Stimulated activated CD8-positive, alpha-beta memory T cell treated with anti-CD3 and anti-CD28 coated beads, Interleukin-12 subunit alpha, Interleukin-12 subunit beta, amount 100 ng/mL, for 24 hours (primary cell): Measurements from ENCODE around the gene CTDSP2.
"Not testable (repeated sequence)": the region's sequence is repeated elsewhere in the genome, so short reads cannot be mapped to it uniquely, and the experiment has no call there.

Experiments used
- DNase-seq: peaks from one replicate; pipeline ENCODE4 v3.0.0-alpha.2; 2020; ENCODE audit errors: extremely low read depth

CTDSP2 gene, protein sequence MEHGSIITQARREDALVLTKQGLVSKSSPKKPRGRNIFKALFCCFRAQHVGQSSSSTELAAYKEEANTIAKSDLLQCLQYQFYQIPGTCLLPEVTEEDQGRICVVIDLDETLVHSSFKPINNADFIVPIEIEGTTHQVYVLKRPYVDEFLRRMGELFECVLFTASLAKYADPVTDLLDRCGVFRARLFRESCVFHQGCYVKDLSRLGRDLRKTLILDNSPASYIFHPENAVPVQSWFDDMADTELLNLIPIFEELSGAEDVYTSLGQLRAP

GRCh38 chr12:57846577-57847319 is at the start of gene CTDSP2:
TSS of gene CTDSP2 (minus strand) at chr12:57846729. CDS start at chr12:57846435, 294 bp downstream.
- peak; percentile 76 for DNase-seq

DNA sequence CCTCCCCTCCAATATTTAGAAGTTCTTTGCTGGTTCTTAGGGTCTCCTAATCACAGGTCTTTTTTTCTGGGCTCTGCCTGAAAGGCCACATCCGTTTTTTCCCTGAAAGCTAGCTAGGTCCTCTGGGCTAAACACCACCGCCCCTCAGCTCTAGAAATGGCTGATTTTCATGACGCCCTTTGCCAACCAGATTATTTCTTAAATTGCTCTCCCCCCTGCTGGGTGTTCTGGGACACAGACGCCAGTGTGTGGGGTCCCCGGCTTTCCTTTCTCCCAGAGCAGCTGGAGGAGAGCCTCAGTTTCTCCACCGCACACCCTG is 49.5 kb upstream of the CTDSP2 start:
- DNase-seq = no peak

DNA sequence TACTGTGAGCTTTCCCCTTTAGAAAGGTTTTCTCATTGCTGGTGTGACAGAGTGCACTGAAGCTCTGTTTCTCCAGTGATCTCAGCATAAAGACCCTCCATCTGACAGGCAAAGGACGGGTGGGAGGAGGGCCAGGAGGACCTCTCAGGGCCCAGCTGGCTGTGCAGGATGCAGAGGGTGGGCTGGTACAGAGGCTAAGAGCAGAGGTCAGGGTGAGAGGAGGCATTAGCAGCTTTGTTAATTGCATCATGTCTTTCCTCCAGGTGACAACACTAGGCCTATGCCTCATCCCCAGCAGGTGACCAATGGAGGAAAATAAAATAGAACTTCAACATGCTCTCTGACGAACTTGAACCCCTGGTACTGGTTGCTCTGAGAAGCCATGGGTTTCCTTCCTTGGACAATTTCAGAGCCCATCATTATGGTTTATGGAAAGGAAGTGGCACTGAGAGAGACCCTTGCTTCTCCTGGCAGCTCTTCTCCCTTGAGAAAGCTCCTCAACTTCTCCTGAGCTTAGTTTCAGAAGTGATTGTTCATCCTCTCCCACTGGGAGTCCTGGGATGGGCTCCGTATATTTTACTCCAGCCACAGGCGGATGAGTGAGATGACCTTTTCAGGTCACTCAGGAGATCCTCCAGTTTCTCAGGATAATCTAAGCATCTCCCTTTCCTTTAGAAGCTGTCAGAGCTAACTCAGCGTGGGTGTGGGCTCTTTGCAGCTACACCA is 49.0 kb upstream of the CTDSP2 start:
- DNase-seq = no peak

DNA sequence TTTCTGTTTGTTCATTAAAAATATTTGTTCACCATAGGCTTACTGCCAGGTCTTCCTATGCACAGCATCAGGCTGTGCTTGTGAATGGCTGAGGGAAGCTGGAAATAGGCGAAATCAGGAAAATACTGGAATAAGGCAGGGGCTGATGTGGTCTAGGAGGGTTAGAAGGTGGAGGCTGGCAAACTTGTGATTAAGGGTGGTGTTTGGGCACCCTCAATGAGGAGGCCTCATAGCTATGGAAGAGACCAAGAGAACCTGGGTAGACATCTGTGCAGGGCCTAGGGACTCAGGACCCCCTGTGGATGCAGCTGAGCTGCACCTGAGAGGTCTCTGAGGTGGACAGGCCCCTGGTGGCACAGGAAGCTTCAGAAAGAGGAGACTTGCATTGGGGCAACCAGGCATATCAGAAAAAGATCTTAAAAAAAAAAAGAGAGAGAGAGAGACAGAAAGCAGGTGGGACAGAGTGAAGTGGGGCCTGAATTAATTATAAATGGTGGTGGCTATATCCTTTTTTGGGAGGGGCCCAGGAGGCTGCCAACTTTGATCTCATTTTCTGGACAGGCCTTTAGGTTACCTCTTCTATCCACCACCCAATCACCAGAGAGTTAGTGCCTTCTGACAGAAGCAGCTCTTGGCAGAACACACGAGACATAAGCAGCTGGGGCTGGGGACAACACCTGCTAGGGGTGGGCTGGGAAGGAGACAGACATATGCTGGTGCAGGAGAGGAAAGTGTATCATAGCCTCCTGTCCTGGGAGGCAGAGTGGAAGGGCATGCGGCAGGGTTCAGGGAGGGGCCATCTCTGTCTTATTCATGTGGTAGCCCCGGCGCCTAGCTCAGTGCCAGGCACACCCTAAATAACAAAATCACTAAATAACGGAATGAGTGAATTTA is 48.1 kb upstream of the CTDSP2 start:
- no peak for DNase-seq

- DNase-seq = no peak
These were observed 47.2 kb upstream of the CTDSP2 start for GRCh38 chr12:57893431-57894353.

- DNase-seq = no peak
These were observed 45.9 kb upstream of the CTDSP2 start for GRCh38 chr12:57892232-57892972.

GRCh38 chr12:57891542-57892228 is 45.2 kb upstream of the CTDSP2 start:
- no peak for DNase-seq

DNA sequence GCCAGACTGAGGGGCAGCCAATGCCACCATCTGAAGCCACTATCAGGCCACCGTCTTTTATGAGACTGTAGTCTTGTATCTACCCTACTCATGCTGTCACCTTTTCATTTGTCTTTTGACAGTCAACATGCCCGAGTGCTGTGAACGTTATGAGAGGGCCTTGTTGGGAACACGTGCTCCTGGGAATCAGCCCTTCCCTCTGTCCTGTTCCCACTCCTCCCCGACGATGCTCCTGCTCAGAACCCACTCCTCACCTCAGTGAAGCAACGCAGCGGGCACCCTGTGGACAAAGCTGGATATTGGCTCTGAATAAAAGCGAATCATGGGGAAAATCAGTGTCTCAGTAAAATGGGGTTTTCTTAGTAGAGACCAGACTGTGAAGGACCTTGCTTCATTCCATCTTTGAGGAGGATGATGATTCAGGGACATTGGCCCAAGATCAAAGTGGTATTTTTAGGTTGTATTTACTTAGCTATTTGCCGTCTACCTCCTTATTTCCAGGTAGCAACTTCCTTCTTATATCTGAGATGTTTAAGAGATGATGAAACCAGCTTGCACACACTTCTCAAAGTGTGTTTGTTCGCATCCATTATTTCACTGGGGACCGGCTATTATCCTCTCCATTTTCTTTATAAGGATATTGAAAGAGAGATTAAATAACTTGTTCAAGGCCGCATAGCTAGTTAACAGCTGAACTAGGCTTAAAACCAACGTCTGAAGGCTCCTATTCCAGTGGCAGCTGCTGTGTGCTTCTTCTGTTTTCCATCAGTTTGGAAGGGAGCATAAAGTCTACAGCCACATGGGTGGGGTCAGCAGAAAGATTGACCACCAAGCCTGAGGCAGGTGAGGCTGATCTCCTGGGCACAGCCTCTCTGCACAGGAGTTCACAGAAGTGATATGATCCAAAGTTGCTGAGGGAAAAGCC is 43.9 kb upstream of the CTDSP2 start:
- DNase-seq = no peak

- DNase-seq = no peak
These were observed 43.0 kb upstream of the CTDSP2 start for GRCh38 chr12:57889500-57889989.

GRCh38 chr12:57888409-57889157 is 42.1 kb upstream of the CTDSP2 start:
- no peak for DNase-seq

DNA sequence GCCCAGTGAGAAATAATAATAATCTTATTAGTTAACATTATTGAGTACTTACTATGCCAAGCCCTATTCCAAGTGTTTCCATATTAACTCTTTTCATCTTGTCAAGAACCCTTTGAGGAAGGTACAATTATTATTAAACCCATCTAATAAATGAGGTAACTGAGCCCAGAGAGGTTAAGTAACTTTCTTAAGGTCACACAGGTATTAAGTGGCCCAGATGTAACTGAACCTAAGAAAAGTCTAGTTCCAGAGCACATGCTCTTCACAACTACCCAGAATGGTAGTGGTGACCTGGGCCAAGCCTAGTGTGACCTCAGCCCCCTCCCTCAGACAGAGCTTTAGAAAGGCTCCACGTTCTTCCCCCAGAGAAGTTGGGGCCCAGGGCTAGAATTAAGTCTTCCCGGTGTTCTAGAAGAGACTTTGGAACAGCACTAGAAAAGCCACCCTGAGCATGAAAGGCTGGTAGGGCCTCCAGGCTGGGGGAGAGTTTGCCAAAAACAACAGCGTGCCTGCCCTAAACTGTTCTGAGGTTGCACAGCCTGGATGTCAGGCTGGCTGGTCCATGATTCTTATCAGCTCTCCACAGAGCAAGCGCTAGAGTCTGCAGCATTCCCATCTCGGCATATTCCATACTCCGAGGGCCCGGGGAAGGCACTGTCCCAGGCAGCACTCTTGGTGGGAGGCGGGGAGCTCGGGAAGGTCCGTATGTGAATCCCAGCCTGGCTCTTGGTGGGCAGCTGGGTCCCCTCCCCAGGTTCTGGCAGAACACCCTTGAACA is 41.3 kb upstream of the CTDSP2 start:
- no peak for DNase-seq

DNA sequence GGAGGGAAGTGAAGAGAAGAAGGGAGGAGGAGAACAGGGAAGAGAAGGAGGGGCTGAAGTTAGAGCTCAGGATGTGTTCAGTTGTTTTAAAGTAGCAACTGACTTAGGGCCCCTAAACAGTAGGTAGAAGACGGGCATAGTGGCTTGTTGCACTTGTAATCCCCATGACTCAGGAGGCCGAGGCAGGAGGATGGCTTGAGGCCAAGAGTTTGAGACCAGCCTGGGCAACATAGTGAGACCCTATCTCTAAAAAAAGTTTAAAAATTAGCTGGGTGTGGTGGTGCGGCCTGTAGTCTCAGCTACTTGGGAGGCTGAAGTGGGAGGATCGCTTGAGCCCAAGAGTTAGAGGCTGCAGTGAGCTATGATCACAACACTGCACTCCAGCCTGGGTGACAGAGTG is 40.4 kb upstream of the CTDSP2 start:
- not testable (repeated sequence) for DNase-seq

- DNase-seq = no peak
These were observed 40.0 kb upstream of the CTDSP2 start for GRCh38 chr12:57886542-57886941.

DNA sequence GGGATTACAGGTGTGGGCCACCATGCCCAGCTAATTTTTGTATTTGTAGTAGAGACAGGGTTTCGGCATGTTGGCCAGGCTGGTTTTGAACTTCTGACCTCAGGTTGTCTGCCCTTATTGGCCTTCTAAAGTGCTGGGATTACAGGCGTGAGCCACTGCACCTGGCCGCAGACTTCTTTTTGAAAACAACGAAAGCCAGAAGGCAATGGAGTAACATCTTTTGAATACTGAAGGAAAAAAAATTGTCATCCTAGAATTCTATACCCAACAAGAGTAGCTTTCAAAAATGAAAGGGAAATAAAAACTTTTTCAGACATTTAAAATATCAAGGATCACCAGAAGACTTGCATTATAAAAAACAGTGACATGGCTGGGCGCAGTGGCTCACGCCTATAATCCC is 38.7 kb upstream of the CTDSP2 start:
- DNase-seq = no peak

DNA sequence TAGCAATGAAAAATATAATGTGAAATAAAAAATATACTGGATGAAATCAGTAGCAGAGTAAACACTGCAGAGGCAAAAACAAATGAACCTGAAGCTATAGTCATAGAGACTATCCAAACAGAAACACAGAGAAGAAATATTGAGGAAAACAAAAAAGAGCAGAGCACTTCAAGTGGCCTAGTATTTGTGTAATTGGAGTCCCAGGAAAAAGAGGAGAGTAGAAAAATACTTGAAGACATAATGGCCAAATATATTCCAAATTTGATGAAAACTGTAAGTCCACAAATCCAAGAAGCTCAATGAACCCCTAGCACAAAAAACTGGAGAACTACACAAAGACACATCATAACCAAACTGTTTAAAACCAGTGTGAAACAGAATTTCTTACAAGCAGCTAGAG is 37.2 kb upstream of the CTDSP2 start:
- DNase-seq = no peak

DNA sequence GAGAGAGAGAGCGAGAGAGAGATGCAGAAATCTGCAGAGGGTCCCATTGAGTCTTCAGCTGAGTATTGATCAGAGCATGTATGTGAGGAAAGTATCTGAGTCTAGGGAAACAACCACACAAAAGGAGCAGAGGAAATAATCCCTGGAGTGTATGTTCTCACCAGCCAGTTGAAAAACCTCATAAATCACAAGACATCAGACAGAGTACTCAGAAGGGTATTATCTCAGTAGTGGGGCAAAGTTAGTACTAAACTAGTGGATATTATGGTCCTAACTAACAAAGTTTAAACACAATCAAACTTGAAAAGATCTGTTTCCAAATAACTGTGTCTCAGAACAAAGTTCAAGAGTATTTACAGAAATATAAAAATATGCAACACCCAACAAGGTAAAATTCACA is 36.5 kb upstream of the CTDSP2 start:
- no peak for DNase-seq

GRCh38 chr12:57882575-57882974 is 36.0 kb upstream of the CTDSP2 start:
- no peak for DNase-seq
